HG03460 (cell line): ENCODE data around the gene TENT4A.

Experiments
- ATAC-seq: cut with Tn5 transposase; IDR thresholded peaks from one replicate; pipeline ENCODE4 v1.9.1; 2021; ENCODE audit not compliant: unreplicated experiment

TENT4A gene

GRCh38 chr5:6700074-6700684, 13.1 kb upstream of the TENT4A start:
- ATAC-seq = no peak

- ATAC-seq = no peak
Observed at GRCh38 chr5:6700685-6701355, 12.4 kb upstream of the TENT4A start.

- ATAC-seq = no peak
Observed at GRCh38 chr5:6701491-6701890, 11.7 kb upstream of the TENT4A start.

DNA sequence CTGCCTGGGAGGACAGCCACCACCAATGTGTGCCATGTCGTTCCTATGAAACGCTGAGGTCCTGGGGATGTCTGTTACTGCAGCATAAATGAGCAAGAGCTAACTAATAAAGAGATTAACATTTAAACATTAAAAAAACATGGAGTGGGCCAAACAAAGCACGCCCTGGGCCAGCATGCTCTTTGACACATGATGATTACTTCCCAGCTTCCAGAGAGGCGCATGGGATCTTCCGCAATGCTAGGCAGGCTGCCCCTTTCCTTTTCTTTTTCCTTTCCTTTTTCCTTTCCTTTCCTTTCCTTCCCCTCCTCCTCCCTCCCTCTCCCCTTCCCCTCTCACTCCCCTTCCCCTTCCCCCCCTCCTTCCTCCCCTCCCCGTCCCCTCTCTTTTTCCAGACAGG, 10.6 kb upstream of the TENT4A start:
- ATAC-seq = no peak

- no peak for ATAC-seq
Observed at GRCh38 chr5:6703806-6704205, 9.4 kb upstream of the TENT4A start.

DNA sequence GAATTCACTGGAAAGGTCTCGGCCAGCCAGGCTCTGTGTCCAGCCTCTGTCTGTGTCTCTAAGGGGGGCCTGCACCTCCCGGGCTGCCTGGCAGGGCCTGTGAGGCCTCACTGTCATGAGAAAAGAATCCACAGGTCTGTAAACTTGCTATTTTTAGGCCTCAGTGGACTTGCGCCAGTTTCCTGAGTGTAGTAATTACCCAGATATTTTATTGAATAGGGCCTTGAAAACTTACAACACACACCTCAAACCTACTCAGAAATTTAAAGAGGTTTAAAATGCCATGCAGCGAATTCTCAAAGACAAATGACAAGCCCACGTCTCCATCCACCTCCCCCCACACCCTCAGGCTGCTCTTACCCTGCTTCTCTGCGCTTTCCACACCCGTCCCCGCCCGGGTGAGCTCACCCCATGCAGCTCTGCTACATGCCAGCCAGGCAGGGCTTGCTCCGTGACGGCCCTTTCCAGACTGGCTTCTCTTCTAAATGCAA, 8.8 kb upstream of the TENT4A start:
- ATAC-seq = no peak

GRCh38 chr5:6705088-6705487, 8.1 kb upstream of the TENT4A start:
- peak; percentile 59 for ATAC-seq

DNA sequence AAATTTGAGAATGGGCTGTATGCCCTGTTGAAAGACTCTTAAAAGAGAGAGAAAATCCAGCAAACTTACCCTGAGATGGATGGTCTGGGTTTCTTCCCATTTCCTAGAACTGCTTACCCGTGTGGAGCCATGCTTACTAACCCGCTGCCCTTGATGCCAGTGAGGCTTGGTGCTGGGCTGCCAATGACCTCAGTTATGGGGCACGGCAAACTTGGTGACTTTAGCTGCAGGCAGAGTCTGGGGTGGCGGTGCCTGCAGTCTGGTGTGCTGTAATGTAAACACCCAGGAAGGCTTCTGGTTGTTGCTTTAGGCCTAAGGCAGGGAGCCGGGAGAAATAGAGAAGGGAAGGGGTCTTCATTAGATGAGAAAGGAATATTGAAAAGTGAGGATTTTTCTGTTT, 7.3 kb upstream of the TENT4A start:
- no peak for ATAC-seq

DNA sequence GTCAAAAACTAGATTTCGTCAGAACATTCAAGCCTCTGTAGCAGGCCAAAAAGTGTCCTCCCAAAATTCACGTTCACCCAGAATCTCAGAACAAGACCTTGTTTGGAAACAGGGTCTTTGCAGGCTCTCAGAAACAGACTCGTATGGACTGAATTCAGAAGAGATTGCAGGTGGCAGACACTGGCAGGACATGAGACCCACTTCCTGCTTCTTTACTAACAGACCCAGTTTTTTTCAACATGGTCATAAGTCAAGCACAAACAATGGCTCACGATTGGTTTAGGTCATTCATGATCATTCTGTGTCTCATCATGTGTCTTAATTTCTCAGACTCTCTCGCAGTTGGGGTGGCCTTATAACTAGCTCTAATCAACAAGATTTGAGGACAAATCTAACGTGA, 5.4 kb upstream of the TENT4A start:
- ATAC-seq = no peak

GRCh38 chr5:6708814-6709213, 4.4 kb upstream of the TENT4A start:
- no peak for ATAC-seq

GRCh38 chr5:6710070-6710469, 3.2 kb upstream of the TENT4A start:
- ATAC-seq = no peak

DNA sequence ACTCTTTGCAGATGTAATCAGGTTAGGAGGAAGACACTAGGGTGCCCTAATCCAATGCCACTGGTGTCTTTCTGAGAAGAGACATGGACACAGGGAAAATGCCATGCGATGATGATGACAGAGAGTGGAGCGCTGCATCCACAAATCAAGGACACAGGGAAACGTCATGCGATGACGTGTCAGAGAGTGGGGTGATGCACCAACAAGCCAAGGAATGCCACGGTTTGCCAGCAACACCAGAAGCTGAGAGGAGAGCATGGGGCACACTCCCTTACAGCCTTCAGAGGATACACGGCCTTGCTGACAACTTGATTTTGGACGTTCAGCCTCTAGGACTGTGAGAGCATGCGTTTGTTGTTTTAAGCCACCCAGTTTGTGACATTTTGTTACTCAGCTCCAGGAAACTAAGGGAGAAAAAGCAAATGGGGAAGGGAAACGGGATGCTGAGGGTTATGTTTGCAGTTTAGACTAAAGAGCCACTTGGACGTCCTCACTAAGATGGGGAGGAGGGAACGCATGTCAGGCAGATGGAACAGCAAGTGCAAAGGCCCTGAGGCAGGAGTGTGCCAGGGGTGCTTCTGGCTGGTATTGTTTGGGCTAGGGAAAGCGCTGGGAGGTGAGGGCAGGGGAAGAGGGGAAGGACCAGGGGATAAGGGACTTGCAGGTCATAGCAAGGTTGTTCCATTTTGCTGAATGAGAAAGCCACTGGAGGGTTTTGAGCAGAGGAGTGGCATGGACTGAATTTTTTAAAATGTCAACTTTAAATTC, 2.5 kb upstream of the TENT4A start:
- ATAC-seq = no peak

DNA sequence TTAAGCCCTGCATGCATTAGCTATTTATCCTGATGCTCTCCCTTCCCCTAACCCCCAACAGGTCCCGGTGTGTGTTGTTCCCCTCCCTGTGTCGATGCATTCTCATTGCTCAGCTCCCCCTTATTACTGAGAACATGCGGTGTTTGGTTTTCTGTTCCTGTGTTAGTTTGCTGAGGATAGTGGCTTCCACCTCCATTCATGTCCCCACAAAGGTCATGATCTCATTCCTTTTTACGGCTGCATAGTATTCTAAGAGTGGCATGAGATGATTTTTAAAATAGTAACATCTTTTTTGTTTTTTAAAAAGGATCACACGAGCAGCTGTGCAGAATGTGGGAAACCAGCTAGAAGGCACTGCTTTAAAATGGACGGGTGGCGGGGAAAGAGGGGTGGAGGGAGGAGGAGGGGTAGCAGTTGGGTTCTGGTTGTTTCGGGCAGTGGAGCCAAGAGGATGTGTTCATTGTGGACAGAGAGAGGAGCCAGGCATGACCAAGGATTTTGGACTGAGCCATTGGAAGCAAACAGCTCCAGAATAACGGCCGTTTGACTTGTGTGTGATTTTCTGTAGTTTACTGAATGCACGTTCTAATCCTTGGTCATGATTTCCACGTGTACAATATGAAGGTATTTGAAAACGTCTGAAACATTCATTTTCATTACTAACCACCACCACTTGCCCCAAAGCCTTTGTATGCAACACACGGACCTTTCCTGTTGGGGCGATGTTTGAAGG, 1.7 kb upstream of the TENT4A start:
- no peak for ATAC-seq

DNA sequence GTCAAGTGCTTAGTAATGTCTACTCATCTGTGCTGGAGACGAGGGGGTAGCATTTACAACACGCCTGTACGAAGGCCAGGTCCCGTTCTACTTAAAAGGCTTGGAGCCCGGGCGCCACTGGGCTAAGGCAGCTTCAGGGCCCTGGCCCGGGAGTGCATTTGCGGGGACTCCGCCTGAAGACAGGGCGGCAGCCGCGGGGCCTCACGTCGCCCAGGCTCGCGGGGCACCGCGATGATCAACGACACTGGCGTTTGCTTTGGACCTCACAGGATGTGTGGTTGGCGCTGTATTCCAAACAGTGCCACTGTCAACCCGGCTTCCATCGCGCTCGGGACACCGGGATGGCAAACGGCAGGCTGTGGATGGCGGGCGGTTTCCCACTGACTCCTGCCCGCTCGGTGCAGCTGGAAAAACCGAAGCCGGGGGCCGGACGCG, 1.1 kb upstream of the TENT4A start:
- ATAC-seq = peak; percentile 15

DNA sequence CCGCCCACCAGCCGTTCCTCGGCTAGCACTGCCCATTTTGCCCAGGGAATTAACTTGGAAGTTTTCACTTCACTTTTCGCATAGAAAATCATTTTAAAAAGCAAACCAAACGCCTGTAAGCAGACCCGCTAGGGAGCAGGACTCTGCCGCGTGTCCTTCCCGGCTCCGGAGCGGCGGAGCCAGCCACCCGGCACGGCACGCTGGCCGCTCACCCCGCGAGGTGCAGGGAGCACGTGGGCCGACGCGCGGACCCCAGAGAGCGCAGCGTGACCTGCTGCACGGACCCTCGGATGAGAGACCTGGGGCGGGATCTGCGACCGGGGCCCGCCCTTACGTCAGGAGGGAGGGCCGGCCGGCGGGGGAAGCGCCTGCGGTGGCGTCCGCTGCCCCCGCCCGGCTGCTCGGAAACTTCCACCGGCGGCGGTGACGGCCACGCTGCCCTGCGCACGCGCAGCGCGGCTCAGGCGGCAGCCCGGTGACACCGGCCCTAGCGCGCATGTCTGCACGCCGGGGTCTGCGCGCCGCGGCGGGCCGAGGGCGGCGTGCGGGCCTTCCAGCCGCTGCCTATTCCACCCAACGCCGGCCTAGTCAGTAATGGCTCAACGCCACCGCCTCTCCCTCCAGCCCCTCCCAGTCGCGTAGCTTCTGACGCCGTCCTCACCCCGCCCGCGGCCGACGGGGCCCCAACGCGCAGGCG, 507 bp upstream of the TENT4A start:
- peak; percentile 56 for ATAC-seq

DNA sequence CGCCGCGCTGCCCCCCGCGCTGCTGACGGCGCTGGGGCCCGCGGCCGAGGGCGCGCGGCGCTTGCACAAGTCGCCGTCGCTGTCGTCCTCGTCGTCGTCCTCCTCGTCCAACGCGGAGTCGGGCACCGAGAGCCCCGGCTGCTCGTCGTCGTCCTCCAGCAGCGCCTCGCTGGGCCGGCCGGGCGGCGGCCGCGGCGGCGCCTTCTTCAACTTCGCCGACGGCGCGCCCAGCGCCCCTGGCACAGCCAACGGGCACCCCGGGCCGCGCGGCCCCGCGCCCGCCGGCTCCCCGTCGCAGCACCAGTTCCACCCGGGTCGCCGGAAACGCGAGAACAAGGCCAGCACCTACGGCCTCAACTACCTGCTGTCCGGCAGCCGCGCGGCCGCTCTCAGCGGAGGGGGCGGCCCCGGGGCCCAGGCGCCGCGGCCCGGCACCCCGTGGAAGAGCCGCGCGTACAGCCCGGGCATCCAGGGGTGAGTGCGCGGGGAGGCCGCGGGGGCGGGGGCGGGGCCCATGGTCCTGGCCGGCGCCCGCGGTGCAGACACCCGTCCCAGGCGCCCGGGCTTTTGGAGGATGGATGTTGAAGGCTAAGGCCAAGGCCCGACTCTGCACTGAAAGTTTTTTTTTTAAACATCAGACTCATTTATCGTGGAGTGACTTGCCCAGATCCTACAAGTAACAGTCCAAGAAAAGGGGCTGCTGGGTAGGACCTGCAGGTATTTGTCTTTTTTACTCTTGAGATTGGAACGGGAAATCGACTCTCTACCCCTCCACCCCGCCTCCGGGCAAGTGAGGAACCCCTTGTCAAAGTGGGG, 1.2 kb downstream of the TENT4A start:
- no peak for ATAC-seq

- ATAC-seq = no peak
Observed at GRCh38 chr5:6715271-6715670, 2.0 kb downstream of the TENT4A start.

- no peak for ATAC-seq
Observed at GRCh38 chr5:6715758-6716628, 2.8 kb downstream of the TENT4A start.

GRCh38 chr5:6716629-6717149, 3.5 kb downstream of the TENT4A start:
- no peak for ATAC-seq
